NCI-H2227 (cell line): ENCODE data around the gene IL6R.
A peak's percentile ranks its signal among the peaks of the same experiment; 100 is the strongest.
"Not testable (repeated sequence)": the region's sequence is repeated elsewhere in the genome, so short reads cannot be mapped to it uniquely, and the experiment has no call there.

ENCODE experiments used
- DNase-seq: peaks from one replicate; lab custom pipeline; 2025; ENCODE audit not compliant: unreplicated experiment; lab: John Stamatoyannopoulos, UW

IL6R gene

DNA sequence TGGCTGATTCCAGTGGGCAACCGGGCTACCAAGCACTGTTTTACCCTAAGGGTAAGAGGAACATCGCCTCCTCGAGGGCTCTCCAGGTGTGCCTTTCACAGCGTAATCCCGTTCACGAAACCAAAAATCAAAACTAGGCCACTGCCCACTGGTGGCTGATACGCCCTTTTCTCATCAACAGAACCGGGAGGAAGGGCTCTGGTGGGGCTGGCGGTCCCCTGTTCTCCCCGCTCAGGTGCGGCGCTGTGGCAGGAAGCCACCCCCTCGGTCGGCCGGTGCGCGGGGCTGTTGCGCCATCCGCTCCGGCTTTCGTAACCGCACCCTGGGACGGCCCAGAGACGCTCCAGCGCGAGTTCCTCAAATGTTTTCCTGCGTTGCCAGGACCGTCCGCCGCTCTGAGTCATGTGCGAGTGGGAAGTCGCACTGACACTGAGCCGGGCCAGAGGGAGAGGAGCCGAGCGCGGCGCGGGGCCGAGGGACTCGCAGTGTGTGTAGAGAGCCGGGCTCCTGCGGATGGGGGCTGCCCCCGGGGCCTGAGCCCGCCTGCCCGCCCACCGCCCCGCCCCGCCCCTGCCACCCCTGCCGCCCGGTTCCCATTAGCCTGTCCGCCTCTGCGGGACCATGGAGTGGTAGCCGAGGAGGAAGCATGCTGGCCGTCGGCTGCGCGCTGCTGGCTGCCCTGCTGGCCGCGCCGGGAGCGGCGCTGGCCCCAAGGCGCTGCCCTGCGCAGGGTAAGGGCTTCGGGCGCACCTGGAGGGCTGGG, at the start of gene IL6R:
IL6R (plus strand) TSS at position 360 of the 763 bp plus-strand sequence; CDS start at position 647, 287 bp downstream.
- peak; percentile 59 for DNase-seq

GRCh38 chr1:154358519-154358918, 46.6 kb upstream of the IL6R start:
- no peak for DNase-seq

GRCh38 chr1:154360288-154360687, 44.9 kb upstream of the IL6R start:
- no peak for DNase-seq

- not testable (repeated sequence) for DNase-seq
Measured at GRCh38 chr1:154360881-154361280, 44.3 kb upstream of the IL6R start.

DNA sequence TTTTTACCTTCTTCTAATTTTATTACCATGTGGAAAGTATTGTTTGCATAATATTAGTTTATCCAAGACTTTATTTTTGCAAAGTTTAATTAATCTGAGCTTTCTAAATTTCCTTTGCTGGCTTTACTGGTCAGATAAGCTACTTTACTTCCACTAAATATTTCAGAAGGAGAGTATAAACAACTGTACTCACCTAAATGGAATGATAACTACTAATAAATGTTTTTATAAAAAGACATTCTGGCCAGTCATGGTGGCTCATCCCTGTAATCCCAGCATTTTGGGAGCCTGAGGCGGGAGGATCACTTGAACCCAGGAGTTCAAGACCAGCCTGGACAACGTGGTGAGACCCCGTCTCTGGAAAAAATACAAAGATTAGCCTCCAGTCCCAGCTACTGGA, 43.8 kb upstream of the IL6R start:
- DNase-seq = no peak

GRCh38 chr1:154371436-154371835, 33.7 kb upstream of the IL6R start:
- DNase-seq = no peak

GRCh38 chr1:154373777-154374357, 31.3 kb upstream of the IL6R start:
- DNase-seq = not testable (repeated sequence)

GRCh38 chr1:154379301-154379700, 25.8 kb upstream of the IL6R start:
- no peak for DNase-seq

DNA sequence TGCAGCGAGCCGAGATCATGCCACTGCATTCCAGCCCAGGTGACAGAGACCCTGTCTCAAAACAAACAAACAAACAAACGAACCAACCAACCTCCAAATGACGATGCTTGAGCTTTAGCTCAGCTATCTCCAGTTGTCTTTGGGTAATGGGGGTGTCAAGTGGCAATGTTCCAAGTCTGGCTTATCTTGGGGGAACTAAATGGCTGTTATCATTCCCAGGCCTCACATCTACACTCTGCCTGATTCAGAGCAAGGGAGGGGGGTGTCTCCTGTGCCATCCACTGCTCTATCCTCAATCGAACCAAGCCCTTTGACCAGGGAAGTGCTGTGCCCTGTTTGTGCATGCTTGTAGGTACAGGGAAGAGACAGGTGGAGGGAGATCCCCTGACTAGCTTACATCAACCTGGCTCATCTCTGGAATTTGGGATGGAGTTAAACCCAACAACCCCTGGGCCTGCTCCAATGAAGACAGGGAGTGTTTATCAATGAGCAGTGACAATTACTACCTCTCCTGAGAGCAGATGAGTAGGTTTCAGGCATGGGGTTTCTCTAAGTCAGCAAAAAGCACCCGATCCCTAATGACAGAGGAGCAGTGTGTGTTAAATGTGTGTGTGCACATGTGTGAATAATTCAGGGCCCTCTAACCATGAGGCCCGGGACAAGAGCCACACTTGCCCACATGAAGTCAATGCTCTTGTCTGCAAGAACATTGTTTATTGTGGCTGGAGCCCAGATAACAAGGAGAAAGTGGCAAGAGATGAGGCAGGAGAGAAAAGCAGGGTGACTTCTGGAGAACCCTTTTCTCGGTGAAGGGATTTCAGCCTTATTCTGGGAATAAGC, 20.3 kb upstream of the IL6R start:
- DNase-seq = no peak

- no peak for DNase-seq
Measured at GRCh38 chr1:154386643-154387352, 18.3 kb upstream of the IL6R start.

- DNase-seq = no peak
Measured at GRCh38 chr1:154391086-154391770, 13.9 kb upstream of the IL6R start.

- DNase-seq = no peak
Measured at GRCh38 chr1:154398141-154398540, 7.0 kb upstream of the IL6R start.

DNA sequence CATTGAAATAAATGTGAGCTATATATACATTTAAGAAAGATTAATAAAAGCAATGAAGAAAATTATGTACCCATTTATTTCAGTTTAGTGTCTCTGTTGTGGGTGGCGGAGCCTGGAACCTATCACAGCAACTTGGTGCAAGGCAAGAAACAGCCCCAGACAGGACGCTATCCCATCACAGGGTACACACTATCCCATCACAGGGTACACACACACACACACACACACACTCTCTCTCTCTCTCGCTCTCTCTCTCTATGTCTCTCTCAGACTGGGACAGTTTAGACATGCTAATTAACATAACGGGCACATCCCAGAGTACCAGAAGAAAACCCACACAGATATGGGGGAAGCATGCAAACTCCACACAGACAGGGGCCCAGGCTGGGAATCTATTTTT, 6.5 kb upstream of the IL6R start:
- DNase-seq = no peak

- DNase-seq = no peak
Measured at GRCh38 chr1:154400381-154400801, 4.8 kb upstream of the IL6R start.

DNA sequence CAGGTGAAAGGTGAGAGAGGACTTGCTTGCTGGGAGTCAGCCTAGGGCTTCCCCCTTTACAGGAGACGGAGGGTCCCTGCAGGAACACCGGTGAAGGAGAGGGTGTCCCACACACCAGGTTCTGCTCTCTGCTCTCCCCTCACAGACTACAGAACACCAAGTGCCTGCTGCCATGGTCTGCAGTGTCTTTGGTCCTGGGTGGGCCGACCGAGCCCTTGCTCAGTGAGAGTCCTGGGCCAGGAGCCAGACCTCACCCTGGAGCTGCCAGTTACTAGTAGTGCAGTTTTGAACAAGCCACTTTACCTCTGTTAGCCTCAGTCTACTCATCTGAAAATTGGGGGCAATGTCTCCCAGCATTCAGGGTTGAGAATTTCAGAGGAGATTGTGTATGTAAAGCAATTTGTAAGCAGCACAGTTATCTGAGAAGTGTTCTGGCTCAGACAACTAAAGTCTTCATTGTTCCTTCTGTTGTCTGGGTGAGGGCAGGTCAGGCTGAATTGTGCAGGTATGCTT, 2.7 kb upstream of the IL6R start:
- no peak for DNase-seq

DNA sequence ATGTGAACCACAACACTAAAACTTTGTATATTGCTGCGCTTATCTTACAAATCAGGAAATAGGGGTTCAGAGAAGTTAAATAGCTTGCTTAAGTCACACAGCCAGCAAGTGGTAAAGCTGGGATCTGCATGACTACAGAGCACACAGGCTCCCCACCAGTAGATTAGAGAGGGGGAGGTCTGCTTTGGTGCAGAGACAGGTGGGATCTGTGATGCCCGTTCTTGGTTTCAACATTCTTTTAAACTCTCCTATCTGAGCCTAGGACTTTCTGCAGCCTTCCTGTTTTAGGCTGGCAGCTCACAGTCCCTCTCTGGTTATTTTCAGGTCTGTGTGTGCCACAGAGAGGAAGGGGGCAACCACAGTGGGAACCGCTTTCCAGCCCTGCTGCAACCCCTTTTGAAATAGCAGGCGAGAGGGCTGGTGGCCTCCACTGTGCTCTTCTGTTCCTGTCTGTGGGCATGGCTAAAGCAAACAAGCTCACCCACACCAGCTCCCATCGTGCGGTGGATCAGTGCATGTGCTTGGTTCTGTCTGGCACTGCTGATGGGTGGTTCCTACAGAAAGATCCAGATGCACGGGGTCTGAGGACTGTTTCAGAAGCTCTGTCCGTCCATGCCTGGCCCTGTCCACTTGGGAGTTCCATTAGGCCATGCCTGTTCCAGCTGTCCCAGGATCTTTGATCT, 1.7 kb upstream of the IL6R start:
- no peak for DNase-seq

GRCh38 chr1:154403983-154404382, 1.2 kb upstream of the IL6R start:
- no peak for DNase-seq

GRCh38 chr1:154404511-154404931, 622 bp upstream of the IL6R start:
- no peak for DNase-seq

DNA sequence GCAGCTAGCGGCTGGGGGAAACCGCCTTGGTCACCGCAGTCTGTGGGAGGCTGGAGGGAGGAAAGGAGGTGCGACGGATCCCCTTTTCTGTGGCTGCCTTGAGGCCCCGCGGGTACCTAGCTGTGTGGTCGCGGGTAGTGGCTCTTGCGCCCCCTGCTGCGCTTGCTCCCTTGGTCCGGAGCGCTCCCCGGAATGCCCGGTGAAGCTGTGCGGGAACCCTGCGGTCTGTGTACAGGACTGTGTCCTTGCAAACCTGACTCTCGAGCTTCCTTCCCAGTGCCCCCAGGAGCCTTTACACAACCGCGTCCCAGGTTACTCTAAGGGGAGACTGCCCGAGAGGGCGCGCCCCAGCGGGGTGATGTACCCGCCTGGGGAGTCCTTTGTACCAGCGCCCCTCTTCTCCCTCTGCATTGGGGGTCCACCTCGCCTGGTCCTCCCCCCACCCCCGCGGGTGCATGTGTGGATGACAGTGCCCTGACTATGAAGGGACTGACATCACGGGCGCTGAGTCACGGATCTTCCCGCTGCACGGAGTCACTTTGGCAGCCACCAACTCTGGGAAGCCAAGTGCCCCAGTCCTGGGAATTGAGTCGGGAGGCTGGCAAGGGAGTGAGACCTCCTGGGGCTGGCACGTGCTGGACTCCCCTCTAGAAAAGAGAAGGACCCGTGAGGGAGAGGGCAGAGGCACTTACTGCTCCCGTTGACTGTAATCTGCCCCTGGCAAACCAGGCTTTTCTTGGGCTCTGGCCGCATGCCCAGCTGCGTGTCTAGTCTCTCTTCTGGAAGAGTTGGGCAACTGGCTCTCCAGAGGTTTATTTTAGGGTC, 816 bp downstream of the IL6R start:
- no peak for DNase-seq
